Measurements from ENCODE around the gene PAIP2.
"Not testable (repeated sequence)": the region's sequence is repeated elsewhere in the genome, so short reads cannot be mapped to it uniquely, and the experiment has no call there.

Gene PAIP2

DNA sequence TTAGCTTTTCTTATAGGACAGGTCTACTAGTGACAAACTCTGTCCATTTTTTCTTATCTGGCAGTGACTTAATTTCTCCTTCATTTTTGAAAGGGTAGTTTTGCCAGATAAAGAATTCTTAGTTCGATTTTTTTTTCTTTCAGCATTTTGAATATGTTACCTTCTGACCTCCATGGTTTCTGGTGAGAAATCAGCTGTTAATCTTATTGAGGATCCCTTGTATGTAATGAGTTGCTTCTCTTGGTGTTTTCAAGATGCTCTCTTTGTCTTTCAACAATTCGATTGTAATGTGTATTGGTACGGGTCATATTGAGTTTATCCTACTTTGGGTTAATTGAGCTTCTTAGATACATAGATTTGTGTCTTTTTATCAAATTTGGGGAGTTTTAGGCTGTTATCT, 12.5 kb downstream of the PAIP2 start:
- Mint-ChIP-seq H3K27me3 (ENCODE audit: low read depth) (no peaks in the 10 kb centered on the region), H3K4me3 (no peak overlapping the region), H3K9me3 (peaks cover 6% of the 10 kb centered on the region), H3K27ac (peak overlapping the region; percentile 59), H3K4me1 (ENCODE audit: low read depth) (peaks cover 5% of the 10 kb centered on the region), H3K36me3 (ENCODE audit: low read depth) (peaks cover 17% of the 10 kb centered on the region)

DNA sequence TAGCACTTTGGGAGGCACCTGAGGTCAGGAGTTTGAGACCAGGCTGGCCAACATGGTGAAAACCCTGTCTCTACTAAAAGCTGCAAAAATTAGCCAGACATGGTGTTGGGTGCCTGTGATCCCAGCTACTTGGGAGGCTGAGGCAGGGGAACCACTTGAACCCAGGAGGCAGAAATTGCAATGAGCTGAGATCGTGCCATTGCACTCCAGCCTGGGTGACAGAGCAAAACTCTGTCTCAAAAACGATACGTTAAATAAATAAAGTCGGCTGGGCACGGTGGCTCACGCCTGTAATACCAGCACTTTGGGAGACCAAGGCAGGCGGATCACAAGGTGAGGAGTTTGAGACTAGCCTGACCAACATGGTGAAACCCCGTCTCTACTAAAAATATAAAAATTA, 14.2 kb downstream of the PAIP2 start:
- H3K36me3 Mint-ChIP-seq (ENCODE audit: low read depth): peaks cover 23% of the 10 kb centered on the region
- H3K27ac Mint-ChIP-seq; H3K27me3 Mint-ChIP-seq (ENCODE audit: low read depth); H3K4me1 Mint-ChIP-seq (ENCODE audit: low read depth); H3K4me3 Mint-ChIP-seq; H3K9me3 Mint-ChIP-seq: not testable (repeated sequence)

DNA sequence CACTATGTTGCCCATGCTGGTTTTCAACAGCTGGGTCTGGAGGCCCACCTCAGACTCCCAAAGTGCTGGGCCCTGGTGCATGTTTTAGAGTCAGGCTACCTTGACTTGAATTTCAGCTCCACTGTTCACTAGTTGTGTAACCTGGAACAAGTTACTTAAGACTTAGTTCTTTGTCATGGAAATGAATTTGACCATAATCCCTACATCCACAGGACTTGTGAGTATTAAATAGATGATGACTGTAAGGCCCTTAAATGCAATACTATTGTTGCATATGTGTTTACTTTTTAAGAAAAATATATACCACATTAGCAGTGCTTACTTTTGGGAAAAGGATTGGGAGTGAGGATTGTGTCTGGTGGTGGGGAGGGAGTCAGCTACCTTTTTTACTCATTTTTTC, 16.4 kb downstream of the PAIP2 start:
- H3K27ac Mint-ChIP-seq: no peak overlapping the region
- peaks cover 6% of the 10 kb centered on the region for H3K9me3 Mint-ChIP-seq
- no peaks in the 10 kb centered on the region for H3K27me3 Mint-ChIP-seq (ENCODE audit: low read depth)
- H3K4me3 Mint-ChIP-seq: no peak overlapping the region
- H3K4me1 Mint-ChIP-seq (ENCODE audit: low read depth): peaks cover 7% of the 10 kb centered on the region
- peaks cover 24% of the 10 kb centered on the region for H3K36me3 Mint-ChIP-seq (ENCODE audit: low read depth)

DNA sequence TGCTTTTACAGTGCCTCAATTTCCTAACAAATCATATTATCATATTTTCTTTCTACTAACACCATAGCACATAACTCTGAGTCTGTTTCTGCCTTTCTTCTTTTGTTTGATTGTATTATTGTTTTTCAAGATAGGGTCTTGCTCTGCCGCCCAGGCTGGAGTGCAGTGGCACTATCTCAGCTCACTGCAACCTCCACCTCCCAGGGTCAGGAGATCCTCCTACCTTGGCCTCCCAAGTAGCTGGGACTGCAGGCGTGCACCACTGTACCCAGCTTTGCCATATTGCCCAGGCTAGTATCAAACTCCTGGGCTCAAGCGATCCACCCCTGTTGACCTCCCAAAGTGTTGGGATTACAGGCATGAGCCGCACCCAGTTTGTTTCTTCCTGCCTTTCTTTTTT, 18.7 kb downstream of the PAIP2 start:
- peaks cover 33% of the 10 kb centered on the region for H3K36me3 Mint-ChIP-seq (ENCODE audit: low read depth)
- H3K27me3 Mint-ChIP-seq (ENCODE audit: low read depth): no peaks in the 10 kb centered on the region
- peaks cover 14% of the 10 kb centered on the region for H3K4me1 Mint-ChIP-seq (ENCODE audit: low read depth)
- no peak overlapping the region for H3K4me3 Mint-ChIP-seq
- peak overlapping the region; percentile 31 for H3K27ac Mint-ChIP-seq
- no peaks in the 10 kb centered on the region for H3K9me3 Mint-ChIP-seq

DNA sequence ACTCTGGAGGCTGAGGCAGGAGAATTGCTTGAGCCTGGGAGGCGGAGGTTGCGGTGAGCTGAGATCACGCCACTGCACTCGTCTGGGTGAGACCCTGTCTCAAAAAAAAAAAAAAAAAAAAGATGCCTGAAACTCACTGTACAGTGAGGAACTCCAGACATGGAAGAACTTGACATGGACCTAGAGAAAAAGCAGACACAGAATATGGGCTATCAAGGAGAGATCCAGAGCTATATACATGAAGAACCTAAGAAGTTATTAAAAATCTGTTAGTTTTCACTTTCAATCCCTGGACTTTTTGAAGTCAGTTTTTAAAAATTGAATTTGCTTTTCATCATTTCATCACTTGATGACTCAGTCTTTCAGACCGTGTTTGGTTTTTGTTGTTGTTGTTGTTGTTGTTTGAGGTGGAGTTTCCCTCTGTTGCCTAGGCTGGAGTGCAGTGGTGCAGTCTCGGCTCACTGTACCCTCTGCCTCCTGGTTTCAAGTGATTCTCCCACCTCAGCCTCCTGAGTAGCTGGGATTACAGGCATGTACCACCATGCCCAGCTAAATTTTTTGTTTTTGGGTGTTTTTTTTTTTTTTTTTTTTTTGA, 20.3 kb downstream of the PAIP2 start:
- peak overlapping the region; percentile 49 for H3K27ac Mint-ChIP-seq
- peaks cover 12% of the 10 kb centered on the region for H3K4me1 Mint-ChIP-seq (ENCODE audit: low read depth)
- no peaks in the 10 kb centered on the region for H3K9me3 Mint-ChIP-seq
- H3K36me3 Mint-ChIP-seq (ENCODE audit: low read depth): peaks cover 31% of the 10 kb centered on the region
- H3K27me3 Mint-ChIP-seq (ENCODE audit: low read depth): no peaks in the 10 kb centered on the region
- H3K4me3 Mint-ChIP-seq: no peak overlapping the region

DNA sequence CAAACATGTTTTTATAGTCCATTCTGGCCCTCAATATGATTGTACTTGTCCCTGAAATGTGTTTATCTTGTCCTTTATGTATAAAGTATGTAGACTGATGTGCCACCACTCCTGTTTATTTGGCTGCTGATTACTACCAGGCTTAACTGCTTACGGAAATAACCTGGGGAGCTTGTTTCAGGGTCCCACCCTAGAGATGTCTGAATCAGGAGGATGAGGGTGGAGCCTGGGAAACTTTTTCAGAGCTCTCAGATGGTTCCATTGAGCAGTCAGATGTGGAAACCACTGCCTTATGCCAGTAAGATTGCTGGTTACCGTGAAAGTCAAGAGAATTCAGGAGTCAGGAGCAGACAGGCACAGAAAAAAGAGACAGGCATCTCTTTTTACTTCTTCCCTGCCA, 22.3 kb downstream of the PAIP2 start:
- H3K27ac Mint-ChIP-seq: peak overlapping the region; percentile 14
- no peaks in the 10 kb centered on the region for H3K27me3 Mint-ChIP-seq (ENCODE audit: low read depth)
- H3K4me3 Mint-ChIP-seq: no peak overlapping the region
- H3K4me1 Mint-ChIP-seq (ENCODE audit: low read depth): peaks cover 10% of the 10 kb centered on the region
- peaks cover 29% of the 10 kb centered on the region for H3K36me3 Mint-ChIP-seq (ENCODE audit: low read depth)
- H3K9me3 Mint-ChIP-seq: no peaks in the 10 kb centered on the region

DNA sequence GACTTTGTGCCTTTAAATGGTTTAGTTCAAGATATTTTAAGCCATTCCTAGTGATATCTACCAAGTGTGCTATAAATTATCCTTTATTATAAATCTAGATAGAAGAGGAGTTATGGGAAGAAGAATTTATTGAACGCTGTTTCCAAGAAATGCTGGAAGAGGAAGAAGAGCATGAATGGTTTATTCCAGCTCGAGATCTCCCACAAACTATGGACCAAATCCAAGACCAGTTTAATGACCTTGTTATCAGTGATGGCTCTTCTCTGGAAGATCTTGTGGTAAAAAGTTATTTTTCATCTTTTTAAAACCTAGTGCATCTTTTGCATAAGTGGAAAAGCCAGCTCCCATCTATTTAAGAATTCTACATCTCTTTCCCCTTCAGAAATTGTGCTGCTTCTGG, 22.8 kb downstream of the PAIP2 start:
- H3K27ac Mint-ChIP-seq: no peak overlapping the region
- H3K4me1 Mint-ChIP-seq (ENCODE audit: low read depth): peaks cover 10% of the 10 kb centered on the region
- H3K27me3 Mint-ChIP-seq (ENCODE audit: low read depth): no peaks in the 10 kb centered on the region

DNA sequence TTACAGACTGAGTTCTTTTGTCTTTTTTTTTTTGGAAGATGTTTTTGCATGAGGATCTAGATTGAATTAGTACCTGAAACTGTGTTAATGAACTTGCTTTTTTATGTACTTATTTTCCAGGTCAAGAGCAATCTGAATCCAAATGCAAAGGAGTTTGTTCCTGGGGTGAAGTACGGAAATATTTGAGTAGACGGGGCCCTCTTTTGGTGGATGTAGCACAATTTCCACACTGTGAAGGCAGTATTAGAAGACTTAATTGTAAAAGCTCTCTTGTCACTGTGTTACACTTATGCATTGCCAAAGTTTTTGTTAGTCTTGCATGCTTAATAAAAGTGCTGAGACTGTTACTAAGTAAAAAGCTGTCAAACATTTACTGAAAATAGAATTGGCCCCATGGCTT, 27.0 kb downstream of the PAIP2 start:
- H3K36me3 Mint-ChIP-seq (ENCODE audit: low read depth): peaks cover 25% of the 10 kb centered on the region
- no peaks in the 10 kb centered on the region for H3K9me3 Mint-ChIP-seq
- peaks cover 19% of the 10 kb centered on the region for H3K4me1 Mint-ChIP-seq (ENCODE audit: low read depth)
- H3K27me3 Mint-ChIP-seq (ENCODE audit: low read depth): no peaks in the 10 kb centered on the region
- no peak overlapping the region for H3K4me3 Mint-ChIP-seq
- no peak overlapping the region for H3K27ac Mint-ChIP-seq

More for the DNA sequence above, 22.8 kb downstream of the PAIP2 start:
- H3K36me3 Mint-ChIP-seq (ENCODE audit: low read depth): peaks cover 29% of the 10 kb centered on the region
- H3K4me3 Mint-ChIP-seq: no peak overlapping the region
- H3K9me3 Mint-ChIP-seq: no peaks in the 10 kb centered on the region

DNA sequence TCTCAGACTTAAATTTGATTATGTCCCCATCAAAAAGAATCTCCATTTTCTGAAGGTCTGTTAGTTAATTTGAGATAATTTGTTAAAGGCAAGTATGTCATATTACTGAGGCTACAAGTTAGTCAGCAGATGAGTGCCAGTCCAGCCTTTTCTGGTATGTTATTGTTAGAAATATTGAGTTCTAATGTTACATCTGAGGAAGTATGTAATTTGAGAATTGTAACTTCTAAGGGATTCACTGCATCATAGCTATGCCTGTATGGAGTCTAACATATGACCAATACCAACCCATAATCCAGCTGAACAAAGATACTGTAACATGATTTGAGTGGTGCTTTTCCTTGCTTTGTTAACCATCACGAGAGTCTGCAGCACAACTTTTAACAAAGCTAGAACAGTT, 27.5 kb downstream of the PAIP2 start:
- Mint-ChIP-seq H3K9me3 (no peaks in the 10 kb centered on the region), H3K4me3 (no peak overlapping the region), H3K4me1 (ENCODE audit: low read depth) (peaks cover 15% of the 10 kb centered on the region), H3K27me3 (ENCODE audit: low read depth) (no peaks in the 10 kb centered on the region), H3K36me3 (ENCODE audit: low read depth) (peaks cover 19% of the 10 kb centered on the region), H3K27ac (no peak overlapping the region)

DNA sequence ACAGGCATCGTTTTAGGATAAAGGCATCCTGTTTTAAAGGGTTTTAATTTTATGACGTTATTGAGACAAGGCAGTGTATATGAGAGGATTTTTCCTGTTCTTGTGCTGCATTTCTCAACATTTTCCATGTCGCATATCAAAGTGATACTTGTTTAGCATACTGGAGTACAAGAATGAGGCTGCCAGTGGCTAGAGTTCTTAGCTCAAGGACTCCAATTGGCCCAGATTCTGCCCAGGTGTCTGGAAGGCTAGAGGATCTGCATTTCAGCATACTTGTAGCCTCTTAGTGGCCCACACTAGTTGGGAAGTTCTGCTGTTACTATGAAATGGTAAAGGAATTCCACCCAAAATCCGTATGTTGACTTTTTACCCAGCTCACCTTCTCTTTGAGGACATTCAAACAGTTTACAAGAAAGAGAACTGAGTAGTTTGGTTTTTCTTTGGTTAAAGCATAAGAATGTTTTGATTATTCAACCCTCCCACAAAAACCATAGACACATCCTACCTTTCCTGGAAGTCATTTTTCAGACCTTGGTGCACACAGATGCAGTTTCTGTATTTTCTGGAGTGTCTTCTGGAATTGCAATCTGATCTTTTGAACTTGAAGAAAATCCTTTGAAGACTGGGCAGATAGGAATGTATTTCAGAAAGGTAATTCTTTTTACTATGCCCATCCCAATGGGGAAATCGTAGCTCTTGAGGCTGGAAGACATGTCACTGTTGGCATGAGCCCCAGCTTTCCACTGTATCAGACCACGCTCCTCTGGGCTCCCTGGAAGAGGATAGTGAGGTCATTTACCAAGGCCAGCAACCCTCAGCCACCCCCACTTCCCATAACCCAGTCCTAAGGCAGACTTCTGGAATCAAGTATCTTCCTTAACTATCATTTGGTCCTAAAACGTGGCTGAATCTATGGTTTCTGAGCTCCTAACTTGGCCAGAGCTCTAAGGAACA, 30.1 kb downstream of the PAIP2 start:
- no peaks in the 10 kb centered on the region for H3K9me3 Mint-ChIP-seq
- H3K4me3 Mint-ChIP-seq: peak overlapping the region; percentile 23
- H3K4me1 Mint-ChIP-seq (ENCODE audit: low read depth): peaks cover 15% of the 10 kb centered on the region
- no peaks in the 10 kb centered on the region for H3K27me3 Mint-ChIP-seq (ENCODE audit: low read depth)
- H3K27ac Mint-ChIP-seq: peak overlapping the region; percentile 15
- H3K36me3 Mint-ChIP-seq (ENCODE audit: low read depth): peaks cover 16% of the 10 kb centered on the region

DNA sequence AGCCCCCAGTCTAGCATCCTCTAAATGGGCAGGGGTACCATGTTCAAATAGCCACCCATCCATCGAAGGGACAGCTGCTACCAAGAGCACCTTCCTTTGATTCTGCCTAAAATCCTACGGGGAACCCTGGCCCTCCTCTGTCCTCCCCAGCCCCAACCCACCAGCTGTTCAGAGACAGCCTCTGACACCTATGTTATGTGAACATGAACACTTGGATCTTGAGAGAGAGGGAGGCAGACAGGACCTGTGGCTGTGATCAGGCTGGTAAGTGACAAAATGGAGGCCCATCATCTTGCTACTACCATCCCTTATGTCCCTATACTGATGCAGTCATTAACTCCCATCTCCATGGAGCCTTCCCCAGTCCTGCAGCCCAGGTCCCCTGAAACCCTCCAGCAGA, 33.3 kb downstream of the PAIP2 start:
- Mint-ChIP-seq H3K9me3 (no peaks in the 10 kb centered on the region), H3K27ac (no peak overlapping the region), H3K4me1 (ENCODE audit: low read depth) (peaks cover 20% of the 10 kb centered on the region), H3K4me3 (no peak overlapping the region), H3K36me3 (ENCODE audit: low read depth) (peaks cover 17% of the 10 kb centered on the region), H3K27me3 (ENCODE audit: low read depth) (no peaks in the 10 kb centered on the region)

DNA sequence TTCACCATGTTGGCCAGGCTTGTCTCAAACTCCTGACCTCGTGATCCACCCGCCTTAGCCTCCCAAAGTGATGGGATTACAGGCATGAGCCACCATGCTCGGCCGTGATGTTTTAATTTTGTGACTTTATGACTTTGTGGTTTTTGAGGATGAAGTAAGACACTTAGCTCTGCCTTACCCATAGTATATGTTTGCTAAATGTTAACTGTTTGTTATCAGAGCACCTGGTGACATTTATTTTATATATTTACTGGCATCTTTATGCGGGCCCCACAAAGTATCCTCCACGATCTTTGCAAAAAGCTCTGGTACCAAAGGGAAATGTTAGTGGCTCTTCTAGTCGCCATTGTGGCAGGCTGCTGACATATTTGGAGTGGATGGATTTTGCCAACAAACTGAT, 34.7 kb downstream of the PAIP2 start:
- Mint-ChIP-seq H3K9me3 (no peaks in the 10 kb centered on the region), H3K27ac (no peak overlapping the region), H3K4me3 (no peak overlapping the region), H3K27me3 (ENCODE audit: low read depth) (no peaks in the 10 kb centered on the region), H3K4me1 (ENCODE audit: low read depth) (peaks cover 16% of the 10 kb centered on the region), H3K36me3 (ENCODE audit: low read depth) (peaks cover 17% of the 10 kb centered on the region)

DNA sequence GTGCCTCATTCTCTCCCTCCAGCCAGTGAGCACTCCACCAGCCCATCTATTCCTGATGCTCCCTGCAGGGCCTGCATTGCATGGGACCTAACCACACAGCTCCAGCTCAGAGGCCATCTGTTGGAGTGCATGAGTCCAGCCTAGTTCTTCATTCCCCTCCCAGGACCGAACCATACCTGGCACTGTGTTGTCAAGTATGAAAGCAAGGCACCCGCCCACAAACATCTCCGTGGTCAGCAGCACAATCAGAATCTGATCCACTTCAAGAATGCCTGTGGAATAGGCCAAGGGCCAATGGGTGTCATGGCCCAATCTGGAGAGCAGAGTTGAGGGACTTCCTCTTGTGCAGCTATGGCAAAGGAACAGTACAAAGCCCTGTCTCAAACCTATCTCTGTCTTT, 35.6 kb downstream of the PAIP2 start:
- Mint-ChIP-seq H3K36me3 (ENCODE audit: low read depth) (peaks cover 12% of the 10 kb centered on the region), H3K27ac (no peak overlapping the region), H3K4me3 (no peak overlapping the region), H3K27me3 (ENCODE audit: low read depth) (no peaks in the 10 kb centered on the region), H3K9me3 (no peaks in the 10 kb centered on the region), H3K4me1 (ENCODE audit: low read depth) (peaks cover 8% of the 10 kb centered on the region)

DNA sequence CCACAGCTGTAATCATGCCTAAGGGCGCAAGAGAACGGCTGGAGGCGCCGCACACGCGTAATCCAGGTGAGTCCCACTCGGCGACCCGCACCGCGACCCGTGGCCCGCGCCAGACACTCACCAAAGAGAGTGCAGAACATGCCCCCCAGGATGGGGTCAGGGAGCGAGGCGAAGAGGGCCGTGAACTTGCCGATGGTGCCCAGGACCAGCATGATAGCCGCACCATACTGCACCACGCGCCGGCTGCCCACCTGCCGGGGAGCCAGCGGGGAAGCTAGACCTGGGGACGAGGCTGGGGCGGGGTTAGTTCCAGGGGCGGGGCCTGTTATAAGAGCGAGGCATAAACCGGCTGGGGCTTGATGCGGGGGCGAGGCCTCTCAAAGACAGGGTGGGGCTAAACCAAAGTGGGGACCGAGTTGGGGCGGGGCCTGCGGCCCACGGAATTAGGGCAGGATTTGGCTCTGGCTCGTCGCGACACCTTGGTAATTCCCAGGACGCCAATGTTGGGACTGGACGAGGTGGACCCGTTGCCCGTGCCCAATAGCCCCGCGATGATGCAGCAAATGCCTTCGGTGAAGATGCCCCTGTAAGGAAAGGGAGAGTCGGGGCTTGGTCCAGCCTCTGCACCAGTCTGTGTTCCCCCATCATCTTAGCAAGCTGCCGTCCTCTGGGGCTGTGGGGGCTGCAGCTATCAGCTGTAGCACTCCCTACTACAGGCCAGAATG, 36.6 kb downstream of the PAIP2 start:
- no peaks in the 10 kb centered on the region for H3K27me3 Mint-ChIP-seq (ENCODE audit: low read depth)
- no peak overlapping the region for H3K4me3 Mint-ChIP-seq
- H3K27ac Mint-ChIP-seq: no peak overlapping the region
- H3K4me1 Mint-ChIP-seq (ENCODE audit: low read depth): peaks cover 7% of the 10 kb centered on the region
- peaks cover 10% of the 10 kb centered on the region for H3K36me3 Mint-ChIP-seq (ENCODE audit: low read depth)
- no peaks in the 10 kb centered on the region for H3K9me3 Mint-ChIP-seq

DNA sequence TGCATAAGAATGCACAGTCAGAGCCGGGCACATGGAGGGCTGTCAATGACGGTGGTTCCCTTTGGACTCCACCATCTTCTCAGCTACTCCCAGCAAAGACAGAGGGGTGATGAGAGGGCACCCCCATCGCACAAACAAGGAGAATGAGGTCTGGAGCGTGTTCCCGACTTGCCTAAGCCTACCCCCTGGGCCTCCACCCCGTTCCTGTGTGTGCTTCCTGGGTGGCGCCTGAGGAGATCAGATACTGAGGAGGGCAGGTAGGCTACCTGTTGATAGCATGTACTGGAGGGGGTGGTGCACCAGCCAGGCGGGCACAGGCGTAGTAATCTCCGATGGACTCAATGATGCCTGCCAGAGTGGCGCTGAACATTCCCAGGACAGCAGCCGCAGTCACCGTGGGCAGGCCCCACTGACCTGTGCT, 37.3 kb downstream of the PAIP2 start:
- H3K36me3 Mint-ChIP-seq (ENCODE audit: low read depth): peaks cover 7% of the 10 kb centered on the region
- H3K27ac Mint-ChIP-seq: peak overlapping the region; percentile 38
- no peak overlapping the region for H3K4me3 Mint-ChIP-seq
- no peaks in the 10 kb centered on the region for H3K27me3 Mint-ChIP-seq (ENCODE audit: low read depth)
- peaks cover 7% of the 10 kb centered on the region for H3K4me1 Mint-ChIP-seq (ENCODE audit: low read depth)
- H3K9me3 Mint-ChIP-seq: no peaks in the 10 kb centered on the region

All from T-helper 1 cell treated with Interleukin-12 subunit alpha and Interleukin-12 subunit beta and Interleukin-4 antibody, amounts not matched to agents 30 μg/mL and 1 μg/mL, for 36 hours (primary cell).